HG03571 (cell line): ENCODE data around the gene EPB41L5.
"Not testable (repeated sequence)": the region's sequence is repeated elsewhere in the genome, so short reads cannot be mapped to it uniquely, and the experiment has no call there.

Experiments used
- ATAC-seq: cut with Tn5 transposase; IDR thresholded peaks from one replicate; pipeline ENCODE4 v1.9.1; 2021; ENCODE audit not compliant: unreplicated experiment

The EPB41L5 gene

GRCh38 chr2:120094795-120095194 is 81.9 kb downstream of the EPB41L5 start:
- ATAC-seq = no peak

GRCh38 chr2:120100627-120101026 is 87.8 kb downstream of the EPB41L5 start:
- no peak for ATAC-seq

- ATAC-seq = no peak
These were observed 91.0 kb downstream of the EPB41L5 start for GRCh38 chr2:120103723-120104467.

GRCh38 chr2:120104772-120105171 is 91.9 kb downstream of the EPB41L5 start:
- ATAC-seq = no peak

GRCh38 chr2:120105360-120105759 is 92.5 kb downstream of the EPB41L5 start:
- peak; percentile 79 for ATAC-seq

- ATAC-seq = no peak
These were observed 95.2 kb downstream of the EPB41L5 start for GRCh38 chr2:120108049-120108448.

- no peak for ATAC-seq
These were observed 95.9 kb downstream of the EPB41L5 start for GRCh38 chr2:120108749-120109148.

- no peak for ATAC-seq
These were observed 96.5 kb downstream of the EPB41L5 start for GRCh38 chr2:120109186-120110061.

GRCh38 chr2:120110062-120110362 is 97.1 kb downstream of the EPB41L5 start:
- ATAC-seq = no peak

- no peak for ATAC-seq
These were observed 97.6 kb downstream of the EPB41L5 start for GRCh38 chr2:120110507-120110906.

- no peak for ATAC-seq
These were observed 98.3 kb downstream of the EPB41L5 start for GRCh38 chr2:120111193-120111592.

- ATAC-seq = no peak
These were observed 105.1 kb downstream of the EPB41L5 start for GRCh38 chr2:120118018-120118417.

GRCh38 chr2:120118471-120118870 is 105.6 kb downstream of the EPB41L5 start:
- no peak for ATAC-seq

GRCh38 chr2:120121337-120121736 is 108.5 kb downstream of the EPB41L5 start:
- ATAC-seq = not testable (repeated sequence)

GRCh38 chr2:120123090-120123489 is 110.2 kb downstream of the EPB41L5 start:
- ATAC-seq = no peak

GRCh38 chr2:120125195-120125594 is 112.3 kb downstream of the EPB41L5 start:
- ATAC-seq = no peak

- no peak for ATAC-seq
These were observed 115.3 kb downstream of the EPB41L5 start for GRCh38 chr2:120128216-120128615.

- ATAC-seq = no peak
These were observed 119.3 kb downstream of the EPB41L5 start for GRCh38 chr2:120132190-120132589.

- no peak for ATAC-seq
These were observed 119.8 kb downstream of the EPB41L5 start for GRCh38 chr2:120132691-120133090.

GRCh38 chr2:120133572-120134244 is 120.8 kb downstream of the EPB41L5 start:
- ATAC-seq = no peak

GRCh38 chr2:120134263-120134662 is 121.4 kb downstream of the EPB41L5 start:
- ATAC-seq = no peak

- ATAC-seq = not testable (repeated sequence)
These were observed 122.1 kb downstream of the EPB41L5 start for GRCh38 chr2:120135013-120135412.
